ENCODE results near the gene USP34.
"Not testable (repeated sequence)": the region's sequence is repeated elsewhere in the genome, so short reads cannot be mapped to it uniquely, and the experiment has no call there.

The USP34 gene

DNA sequence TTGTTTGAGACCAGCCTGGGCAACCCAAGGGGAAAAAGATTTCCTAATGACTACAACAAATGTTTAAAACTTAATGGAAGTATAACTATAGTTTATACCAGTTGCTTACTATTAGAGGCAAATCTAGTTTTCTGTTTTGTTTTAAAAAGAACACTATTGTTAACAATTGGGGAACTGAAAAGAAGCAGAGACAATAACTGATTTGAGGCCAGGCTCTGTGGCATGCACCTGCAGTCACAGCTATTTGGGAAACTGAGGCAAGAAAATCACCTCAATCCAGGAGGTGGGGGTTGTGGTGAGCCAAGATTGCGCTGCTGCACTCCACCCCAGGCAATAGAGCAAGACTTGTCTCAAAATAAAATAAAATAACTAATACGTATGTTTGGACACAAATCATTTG, 28.2 kb upstream of the USP34 start:
- TF ChIP-seq, protein P1, sequence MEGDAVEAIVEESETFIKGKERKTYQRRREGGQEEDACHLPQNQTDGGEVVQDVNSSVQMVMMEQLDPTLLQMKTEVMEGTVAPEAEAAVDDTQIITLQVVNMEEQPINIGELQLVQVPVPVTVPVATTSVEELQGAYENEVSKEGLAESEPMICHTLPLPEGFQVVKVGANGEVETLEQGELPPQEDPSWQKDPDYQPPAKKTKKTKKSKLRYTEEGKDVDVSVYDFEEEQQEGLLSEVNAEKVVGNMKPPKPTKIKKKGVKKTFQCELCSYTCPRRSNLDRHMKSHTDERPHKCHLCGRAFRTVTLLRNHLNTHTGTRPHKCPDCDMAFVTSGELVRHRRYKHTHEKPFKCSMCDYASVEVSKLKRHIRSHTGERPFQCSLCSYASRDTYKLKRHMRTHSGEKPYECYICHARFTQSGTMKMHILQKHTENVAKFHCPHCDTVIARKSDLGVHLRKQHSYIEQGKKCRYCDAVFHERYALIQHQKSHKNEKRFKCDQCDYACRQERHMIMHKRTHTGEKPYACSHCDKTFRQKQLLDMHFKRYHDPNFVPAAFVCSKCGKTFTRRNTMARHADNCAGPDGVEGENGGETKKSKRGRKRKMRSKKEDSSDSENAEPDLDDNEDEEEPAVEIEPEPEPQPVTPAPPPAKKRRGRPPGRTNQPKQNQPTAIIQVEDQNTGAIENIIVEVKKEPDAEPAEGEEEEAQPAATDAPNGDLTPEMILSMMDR (IDR thresholded peaks at IDR 0.05; ENCODE audit: unreplicated experiment in 3 of 3) = no peak
- H3K4me3 Mint-ChIP-seq = no peak overlapping the region
- no peaks in the 10 kb centered on the region for H3K27me3 Mint-ChIP-seq (ENCODE audit: low read depth)
- H3K27ac Mint-ChIP-seq = no peak overlapping the region
- peaks cover 67% of the 10 kb centered on the region for H3K36me3 Mint-ChIP-seq (ENCODE audit: low read depth)
- no peaks in the 10 kb centered on the region for H3K4me1 Mint-ChIP-seq
- H3K9me3 Mint-ChIP-seq = no peaks in the 10 kb centered on the region

DNA sequence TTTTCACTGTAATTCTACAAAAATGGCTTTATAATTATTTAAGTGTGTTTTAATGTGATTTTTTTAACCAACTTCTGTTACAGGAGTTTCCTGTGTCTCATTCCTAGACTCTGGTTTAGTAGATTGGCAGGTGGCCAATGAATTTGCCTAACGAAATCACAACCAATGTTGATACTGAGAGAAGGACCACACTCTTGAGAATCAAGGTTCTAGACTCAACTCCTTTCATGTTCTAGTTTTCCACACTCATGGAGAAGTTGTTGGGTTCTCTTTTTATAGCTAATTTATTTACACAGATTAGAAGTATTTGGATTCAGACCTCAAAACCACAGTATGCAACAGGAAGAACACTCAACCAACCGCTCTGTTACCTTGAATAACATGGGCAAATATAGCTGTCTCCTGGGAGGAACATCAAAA, 22.6 kb upstream of the USP34 start:
- no peaks in the 10 kb centered on the region for H3K4me1 Mint-ChIP-seq
- H3K4me3 Mint-ChIP-seq = no peak overlapping the region
- H3K27me3 Mint-ChIP-seq (ENCODE audit: low read depth) = no peaks in the 10 kb centered on the region
- TF ChIP-seq, protein P1 (IDR thresholded peaks at IDR 0.05; ENCODE audit: unreplicated experiment in 3 of 3) = no peak
- H3K9me3 Mint-ChIP-seq = no peaks in the 10 kb centered on the region
- H3K36me3 Mint-ChIP-seq (ENCODE audit: low read depth) = peaks cover 79% of the 10 kb centered on the region
- no peak overlapping the region for H3K27ac Mint-ChIP-seq

DNA sequence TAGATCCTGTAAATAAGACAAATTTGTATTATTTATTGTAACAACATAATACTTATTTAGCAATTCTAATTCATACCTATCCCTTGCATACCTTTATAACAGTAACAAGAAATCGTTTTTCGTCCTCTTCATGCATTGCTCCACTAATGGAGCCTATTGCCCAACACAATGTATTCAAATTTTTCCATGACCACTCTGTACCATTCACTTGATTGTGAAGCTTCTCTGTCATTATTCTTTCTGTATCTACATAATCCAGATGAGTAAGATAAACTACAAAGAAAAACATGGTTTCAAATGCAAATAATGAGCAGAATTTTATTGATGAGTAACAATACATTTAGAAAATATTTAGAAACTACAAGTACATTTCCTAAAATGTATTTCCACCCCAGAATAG, 21.6 kb upstream of the USP34 start:
- no peaks in the 10 kb centered on the region for H3K9me3 Mint-ChIP-seq
- H3K4me1 Mint-ChIP-seq = no peaks in the 10 kb centered on the region
- TF ChIP-seq, protein P1 (IDR thresholded peaks at IDR 0.05; ENCODE audit: unreplicated experiment in 3 of 3) = no peak
- H3K36me3 Mint-ChIP-seq (ENCODE audit: low read depth) = peaks cover 79% of the 10 kb centered on the region
- no peaks in the 10 kb centered on the region for H3K27me3 Mint-ChIP-seq (ENCODE audit: low read depth)
- no peak overlapping the region for H3K27ac Mint-ChIP-seq
- no peak overlapping the region for H3K4me3 Mint-ChIP-seq

DNA sequence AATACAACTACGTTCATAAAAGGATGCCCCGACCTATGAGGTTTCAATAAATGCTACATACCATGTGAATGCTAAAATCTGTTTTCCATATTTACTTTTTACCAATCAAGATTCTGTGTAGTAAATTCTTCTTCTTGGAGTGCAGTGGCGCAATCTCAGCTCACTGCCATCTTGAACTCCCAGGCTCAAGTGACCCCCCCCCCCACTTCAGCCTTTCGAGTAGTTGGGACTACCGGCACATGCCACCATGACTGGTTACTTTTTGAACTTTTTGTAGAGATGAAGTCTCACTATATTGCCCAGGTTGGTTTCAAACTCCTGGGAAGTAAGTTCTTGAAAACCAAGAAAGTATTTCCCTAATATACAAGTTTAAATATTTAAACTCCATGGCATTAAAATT, 14.4 kb upstream of the USP34 start:
- peaks cover 79% of the 10 kb centered on the region for H3K36me3 Mint-ChIP-seq (ENCODE audit: low read depth)
- TF ChIP-seq, protein P1 (IDR thresholded peaks at IDR 0.05; ENCODE audit: unreplicated experiment in 3 of 3) = no peak
- H3K4me1 Mint-ChIP-seq = no peaks in the 10 kb centered on the region
- no peaks in the 10 kb centered on the region for H3K9me3 Mint-ChIP-seq
- H3K27me3 Mint-ChIP-seq (ENCODE audit: low read depth) = no peaks in the 10 kb centered on the region
- no peak overlapping the region for H3K4me3 Mint-ChIP-seq
- H3K27ac Mint-ChIP-seq = no peak overlapping the region

DNA sequence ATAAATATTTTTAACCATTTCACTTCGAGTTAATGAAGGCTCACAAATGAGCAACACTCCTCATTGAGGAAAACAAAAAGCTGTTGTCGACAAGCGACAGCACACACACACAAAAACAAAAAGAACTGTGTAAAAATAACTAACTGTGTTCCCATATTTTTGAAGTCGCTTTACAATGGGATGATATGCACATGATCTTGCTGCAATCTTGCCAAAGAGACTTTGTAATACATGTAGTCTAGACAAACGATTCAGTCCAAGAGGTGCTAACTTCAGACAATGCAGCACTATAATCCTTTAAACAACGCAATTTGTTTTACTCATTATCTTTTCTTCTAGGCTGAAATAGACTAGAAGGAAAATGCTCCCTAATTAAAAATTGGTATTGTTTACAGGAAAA, 7.2 kb upstream of the USP34 start:
- H3K27me3 Mint-ChIP-seq (ENCODE audit: low read depth) = no peaks in the 10 kb centered on the region
- no peaks in the 10 kb centered on the region for H3K4me1 Mint-ChIP-seq
- no peak overlapping the region for H3K27ac Mint-ChIP-seq
- no peaks in the 10 kb centered on the region for H3K9me3 Mint-ChIP-seq
- TF ChIP-seq, protein P1 (IDR thresholded peaks at IDR 0.05; ENCODE audit: unreplicated experiment in 3 of 3) = no peak
- peaks cover 51% of the 10 kb centered on the region for H3K36me3 Mint-ChIP-seq (ENCODE audit: low read depth)
- H3K4me3 Mint-ChIP-seq = no peak overlapping the region

DNA sequence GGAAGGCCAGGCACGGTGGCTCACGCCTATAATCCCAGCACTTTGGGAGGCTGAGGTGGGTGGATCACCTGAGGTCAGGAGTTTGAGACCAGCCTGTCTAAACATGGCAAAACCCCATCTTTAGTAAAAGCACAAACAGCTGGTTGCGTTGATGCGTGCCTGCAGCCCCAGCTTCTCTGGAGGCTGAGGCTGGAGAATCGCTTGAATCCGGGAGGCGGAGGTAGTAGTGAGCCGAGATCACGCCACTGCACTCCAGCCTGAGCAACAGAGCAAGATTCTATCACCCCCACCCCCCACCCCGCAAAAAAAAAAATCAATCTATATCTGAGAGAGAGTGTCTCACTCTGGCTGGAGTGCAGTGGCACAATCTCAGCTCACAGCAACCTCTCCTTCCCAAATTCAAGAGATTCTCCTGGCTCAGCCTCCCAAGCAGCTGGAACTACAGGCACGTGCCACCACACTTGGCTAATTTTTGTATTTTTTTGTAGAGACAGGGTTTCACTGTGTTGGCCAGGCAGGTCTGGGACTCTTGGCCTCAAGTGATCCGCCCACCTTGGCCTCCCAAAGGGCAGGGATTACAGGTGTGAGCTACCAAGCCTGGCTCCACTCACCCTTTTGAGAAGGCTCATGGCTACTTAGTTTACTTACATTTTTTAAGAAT, 6.2 kb upstream of the USP34 start:
- H3K27ac Mint-ChIP-seq; H3K4me1 Mint-ChIP-seq; H3K9me3 Mint-ChIP-seq; H3K27me3 Mint-ChIP-seq (ENCODE audit: low read depth): not testable (repeated sequence)
- peaks cover 41% of the 10 kb centered on the region for H3K36me3 Mint-ChIP-seq (ENCODE audit: low read depth)
- peak overlapping the region in 2 of 3 experiments; percentile 12 to 37 for H3K4me3 Mint-ChIP-seq
